DND-41 (cell line): Measurements from ENCODE around the gene MAP3K10.

Experiments used
- ATAC-seq: fragments of 200-7000 bp; cut with Tn5 transposase; 3 replicates; pipeline ENCODE4 v1.9.1; 2021; ENCODE audit warnings: low read depth; ENCODE audit not compliant: insufficient read depth
- DNase-seq: peaks from one replicate; pipeline ENCODE4 v3.0.0-alpha.2; 2020
- H2AFZ ChIP-seq: 2 replicates; pipeline ENCODE4 v1.6.0; 2012; ENCODE audit warnings: low read depth, low read length
- H3K27ac ChIP-seq: 2 replicates; pipeline ENCODE4 v1.5.1; 2012; ENCODE audit warnings: low read length, inconsistent platforms
- H3K27me3 ChIP-seq: fragments of 200-600 bp; sonication (generic); 2 replicates; pipeline ENCODE4 v1.6.0; 2012; ENCODE audit warnings: low read length, mild to moderate bottlenecking, inconsistent platforms; ENCODE audit not compliant: insufficient read depth, poor library complexity
- H3K36me3 ChIP-seq: 2 replicates; pipeline ENCODE4 v1.5.1; 2012; ENCODE audit warnings: low read length, inconsistent platforms; ENCODE audit not compliant: insufficient read depth
- H3K4me1 ChIP-seq: 2 replicates; pipeline ENCODE4 v1.5.1; 2012; ENCODE audit warnings: mild to moderate bottlenecking, low read length; ENCODE audit not compliant: insufficient read depth
- H3K4me2 ChIP-seq: 2 replicates; pipeline ENCODE4 v1.6.0; 2012; ENCODE audit warnings: mild to moderate bottlenecking, moderate library complexity, low read length, inconsistent platforms; ENCODE audit not compliant: insufficient read depth
- H3K4me3 ChIP-seq, 2 experiments: fragments of 200-600 bp in 1 of 2; shearing (Covaris generic) in 1 of 2; 2 replicates each; pipeline ENCODE4 v1.5.1; 2012 to 2016; ENCODE audit warnings: inconsistent platforms in 2 of 2, low read length in 2 of 2, mild to moderate bottlenecking in 2 of 2, low read depth in 1 of 2, moderate library complexity in 1 of 2
- H3K79me2 ChIP-seq: 2 replicates; pipeline ENCODE4 v1.6.0; 2012; ENCODE audit warnings: low read length, inconsistent platforms; ENCODE audit not compliant: insufficient read depth
- H3K9ac ChIP-seq: 2 replicates; pipeline ENCODE4 v1.6.0; 2012; ENCODE audit warnings: low read depth, mild to moderate bottlenecking, inconsistent platforms, low read length, moderate library complexity
- H3K9me3 ChIP-seq: 2 replicates; pipeline ENCODE4 v1.5.1; 2012; ENCODE audit warnings: low read length, moderate library complexity, mild to moderate bottlenecking, inconsistent platforms; ENCODE audit not compliant: insufficient read depth, severe bottlenecking
- H4K20me1 ChIP-seq: 2 replicates; pipeline ENCODE4 v1.6.0; 2012; ENCODE audit warnings: low read length; ENCODE audit not compliant: insufficient read depth
- CTCF ChIP-seq: IDR thresholded peaks from 2 replicates; pipeline ENCODE4 v1.5.1; 2012; ENCODE audit warnings: borderline replicate concordance, low read length, moderate library complexity, mild to moderate bottlenecking; ENCODE audit not compliant: poor library complexity, severe bottlenecking; ENCODE audit errors: extremely low read depth
- EZH2 ChIP-seq: IDR thresholded peaks from 3 replicates; pipeline ENCODE4 v1.6.1; 2012; ENCODE audit warnings: borderline replicate concordance, low read depth, mild to moderate bottlenecking, moderate library complexity, low read length, inconsistent platforms; ENCODE audit not compliant: severe bottlenecking

MAP3K10 gene

GRCh38 chr19:40154121-40154680 lies 37.0 kb upstream of the MAP3K10 start:
- Histone ChIP-seq H3K9ac (no peak overlapping the region), H3K27me3 (no peaks in the 10 kb centered on the region), H3K9me3 (no peaks in the 10 kb centered on the region), H4K20me1 (no peaks in the 10 kb centered on the region), H2AFZ (no peak overlapping the region), H3K36me3 (no peaks in the 10 kb centered on the region), H3K4me3 (no peak overlapping the region), H3K4me2 (no peak overlapping the region), H3K27ac (no peak overlapping the region), H3K4me1 (no peaks in the 10 kb centered on the region), H3K79me2 (no peaks in the 10 kb centered on the region)
- ATAC-seq (no peak), DNase-seq (no peak)
- TF ChIP-seq CTCF = no peak
- TF ChIP-seq EZH2 = no peak

- no peaks in the 10 kb centered on the region for H3K36me3 ChIP-seq
- H3K9ac ChIP-seq = no peak overlapping the region
- no peaks in the 10 kb centered on the region for H3K79me2 ChIP-seq
- H3K4me2 ChIP-seq = no peak overlapping the region
- no peak overlapping the region for H2AFZ ChIP-seq
- no peak overlapping the region for H3K27ac ChIP-seq
- no peak overlapping the region for H3K4me3 ChIP-seq
- ATAC-seq (no peak), DNase-seq (peak; percentile 30)
- H3K4me1 ChIP-seq = no peaks in the 10 kb centered on the region
- no peaks in the 10 kb centered on the region for H3K27me3 ChIP-seq
- no peak for TF ChIP-seq EZH2
- TF ChIP-seq CTCF = peak; percentile 58
- no peaks in the 10 kb centered on the region for H3K9me3 ChIP-seq
- H4K20me1 ChIP-seq = no peaks in the 10 kb centered on the region
These were observed 35.4 kb upstream of the MAP3K10 start for GRCh38 chr19:40155749-40156265.

GRCh38 chr19:40157059-40157458 lies 34.2 kb upstream of the MAP3K10 start:
- no peaks in the 10 kb centered on the region for H3K27me3 ChIP-seq
- H3K9ac ChIP-seq = no peak overlapping the region
- no peaks in the 10 kb centered on the region for H3K4me1 ChIP-seq
- ATAC-seq (no peak), DNase-seq (no peak)
- H3K27ac ChIP-seq = no peak overlapping the region
- no peak overlapping the region for H3K4me2 ChIP-seq
- TF ChIP-seq EZH2 (no peak), CTCF (no peak)
- H4K20me1 ChIP-seq = no peaks in the 10 kb centered on the region
- no peaks in the 10 kb centered on the region for H3K36me3 ChIP-seq
- H2AFZ ChIP-seq = no peak overlapping the region
- no peaks in the 10 kb centered on the region for H3K9me3 ChIP-seq
- H3K4me3 ChIP-seq = no peak overlapping the region
- H3K79me2 ChIP-seq = no peaks in the 10 kb centered on the region
